OCI-LY3 (cell line): ENCODE data around the gene MYH9.

Experiments used
- EZH2phosphoT487 ChIP-seq: fragments of 200-600 bp; shearing (Covaris generic); IDR thresholded peaks from 2 replicates; pipeline ENCODE4 v1.6.1; 2018; ENCODE audit warnings: antibody characterized with exemption, mixed run types, low read depth
- TF ChIP-seq, protein P1 (sequence below): fragments of 200-600, 300-600 bp; sonication (generic); IDR thresholded peaks from 2 replicates; pipeline ENCODE4 v1.5.1; 2014; ENCODE audit warnings: antibody characterized with exemption, low read length, low read depth

DNA sequence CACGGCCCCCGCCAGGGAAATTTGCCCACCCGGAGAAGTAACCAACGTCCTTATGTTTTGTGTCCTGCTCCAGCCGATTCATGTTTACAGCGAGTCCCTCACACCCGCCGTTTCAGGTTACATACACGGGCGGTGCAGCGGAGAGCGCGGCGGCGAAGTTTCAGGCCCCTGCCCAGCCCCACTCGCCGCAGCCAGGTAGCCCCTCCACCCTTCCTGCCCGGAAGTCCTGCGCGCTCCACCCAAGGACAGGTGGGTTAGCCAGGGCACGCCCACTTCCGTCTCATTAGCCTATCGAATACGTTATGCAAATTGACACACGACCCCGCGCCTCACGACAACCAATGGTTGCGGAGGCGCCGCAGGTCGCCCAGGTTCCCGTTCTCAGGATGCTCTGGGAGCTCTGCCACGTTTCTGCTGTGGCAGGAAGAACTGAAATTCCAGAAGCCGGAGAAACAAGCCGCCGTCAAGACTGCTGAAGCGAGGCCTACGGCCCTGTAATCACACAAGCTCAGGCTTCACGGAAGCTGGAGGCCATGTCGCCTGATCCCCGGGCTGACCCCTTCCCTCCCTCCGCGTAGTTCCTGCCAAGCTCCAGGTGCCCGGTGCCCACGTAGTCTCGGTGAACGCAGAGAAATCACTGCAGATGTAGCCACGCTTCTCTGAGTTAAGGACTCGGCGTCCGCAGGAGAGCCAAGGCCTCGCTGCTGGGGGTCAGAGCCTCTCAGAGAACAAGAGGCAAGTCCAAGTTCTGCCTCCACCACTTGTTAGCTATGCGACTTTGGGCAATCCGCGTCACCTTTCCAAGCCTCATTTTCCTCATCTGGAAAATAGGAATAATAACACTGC is 22.4 kb upstream of the MYH9 start:
- TF ChIP-seq, protein P1, sequence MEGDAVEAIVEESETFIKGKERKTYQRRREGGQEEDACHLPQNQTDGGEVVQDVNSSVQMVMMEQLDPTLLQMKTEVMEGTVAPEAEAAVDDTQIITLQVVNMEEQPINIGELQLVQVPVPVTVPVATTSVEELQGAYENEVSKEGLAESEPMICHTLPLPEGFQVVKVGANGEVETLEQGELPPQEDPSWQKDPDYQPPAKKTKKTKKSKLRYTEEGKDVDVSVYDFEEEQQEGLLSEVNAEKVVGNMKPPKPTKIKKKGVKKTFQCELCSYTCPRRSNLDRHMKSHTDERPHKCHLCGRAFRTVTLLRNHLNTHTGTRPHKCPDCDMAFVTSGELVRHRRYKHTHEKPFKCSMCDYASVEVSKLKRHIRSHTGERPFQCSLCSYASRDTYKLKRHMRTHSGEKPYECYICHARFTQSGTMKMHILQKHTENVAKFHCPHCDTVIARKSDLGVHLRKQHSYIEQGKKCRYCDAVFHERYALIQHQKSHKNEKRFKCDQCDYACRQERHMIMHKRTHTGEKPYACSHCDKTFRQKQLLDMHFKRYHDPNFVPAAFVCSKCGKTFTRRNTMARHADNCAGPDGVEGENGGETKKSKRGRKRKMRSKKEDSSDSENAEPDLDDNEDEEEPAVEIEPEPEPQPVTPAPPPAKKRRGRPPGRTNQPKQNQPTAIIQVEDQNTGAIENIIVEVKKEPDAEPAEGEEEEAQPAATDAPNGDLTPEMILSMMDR: no peak
- TF ChIP-seq EZH2phosphoT487: no peak
